GM21737 (cell line): Measurements from ENCODE around the gene ICA1.
"Not testable (repeated sequence)": the region's sequence is repeated elsewhere in the genome, so short reads cannot be mapped to it uniquely, and the experiment has no call there.

ENCODE experiments used
- ATAC-seq: cut with Tn5 transposase; IDR thresholded peaks from one replicate; pipeline ENCODE4 v1.9.1; 2021; ENCODE audit warnings: mild to moderate bottlenecking, moderate library complexity; ENCODE audit not compliant: unreplicated experiment

ICA1 gene

DNA sequence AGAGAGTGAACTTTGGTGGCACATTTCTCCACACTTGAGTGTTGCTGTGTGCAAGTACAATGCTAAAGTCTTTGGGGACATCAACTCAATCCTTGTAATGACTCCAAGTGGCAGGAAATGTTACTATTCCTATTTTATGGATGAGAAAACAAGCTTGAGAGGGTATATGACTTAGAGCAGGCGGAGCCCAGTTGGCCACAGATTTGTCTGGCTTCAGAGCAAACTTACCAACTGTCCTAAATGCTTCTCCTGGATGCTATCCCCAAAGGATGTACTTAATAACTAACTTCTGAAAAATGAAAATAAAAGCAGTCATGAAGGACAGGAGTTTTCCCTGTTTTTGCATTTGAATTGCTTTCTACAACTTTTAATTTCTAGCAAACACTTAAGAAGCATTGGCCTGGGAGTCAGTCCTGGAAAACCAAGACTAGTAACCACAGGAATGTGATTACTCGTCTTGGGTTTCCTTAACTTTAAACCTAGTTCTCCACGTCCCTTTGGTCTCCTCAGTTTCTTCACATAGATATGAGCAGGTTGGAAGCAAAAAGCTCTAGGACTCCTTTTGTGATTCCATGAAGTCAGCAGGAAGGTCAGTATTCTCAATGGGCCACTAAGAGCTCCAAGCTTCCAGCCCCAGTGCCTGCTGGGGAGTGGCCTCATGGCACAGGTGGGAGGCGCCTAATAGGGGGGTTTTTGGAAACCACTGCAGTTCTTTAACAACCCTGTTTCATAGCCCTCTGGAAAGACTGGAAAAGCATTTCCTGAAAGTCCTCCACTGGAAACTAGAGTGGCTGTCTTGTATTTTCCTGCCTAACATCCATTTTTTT is 152.6 kb downstream of the ICA1 start:
- ATAC-seq = no peak

DNA sequence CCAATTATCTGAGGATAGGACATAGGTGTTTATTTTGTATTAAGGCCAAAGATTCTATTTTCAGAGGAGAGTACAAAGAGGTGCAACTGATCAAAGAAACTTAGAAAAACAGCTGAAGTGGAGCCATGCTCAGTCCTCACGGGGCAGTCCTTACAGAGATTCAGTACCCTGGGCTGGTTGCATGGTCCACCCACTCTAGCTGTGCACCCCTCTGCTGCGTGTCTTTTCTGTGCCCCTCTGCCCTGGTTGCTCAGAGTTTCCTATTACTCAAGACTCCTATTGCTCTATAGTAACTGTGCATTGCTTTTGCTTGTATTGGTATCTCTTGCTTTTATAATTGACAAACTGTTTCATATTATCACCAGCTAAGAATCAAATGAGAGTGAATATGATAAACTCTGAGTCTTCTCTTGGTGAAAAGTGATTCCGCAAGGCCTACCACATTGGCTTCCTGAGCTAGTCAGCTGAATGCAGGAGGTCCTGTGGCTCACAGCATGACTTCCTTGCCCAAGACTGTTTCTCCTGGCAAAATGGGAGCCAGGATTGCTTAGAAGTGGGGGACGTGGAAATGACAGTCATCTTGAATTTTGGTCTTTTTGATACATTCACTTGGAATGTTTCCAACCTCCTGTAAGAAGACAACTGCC is 156.4 kb downstream of the ICA1 start:
- ATAC-seq = no peak

DNA sequence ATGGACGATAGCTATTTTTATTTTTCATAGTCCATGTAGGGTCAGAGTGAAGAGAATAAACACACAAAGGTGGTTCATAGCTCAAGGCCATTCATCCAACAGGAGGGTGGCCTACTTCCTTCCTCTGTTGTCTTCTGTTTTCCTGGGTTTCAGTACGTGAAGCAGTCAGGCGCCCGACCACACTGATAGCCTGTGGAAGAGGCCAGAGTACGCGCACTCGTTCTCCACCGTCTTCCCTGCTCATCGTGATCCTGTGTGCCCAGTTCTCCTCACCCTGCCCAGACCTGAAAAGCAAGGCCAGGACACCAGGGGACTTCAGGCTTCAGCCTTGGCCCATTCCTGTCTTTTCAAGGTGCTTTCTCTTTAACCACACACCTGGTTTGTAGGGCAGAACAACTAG is 158.7 kb downstream of the ICA1 start:
- ATAC-seq = no peak

DNA sequence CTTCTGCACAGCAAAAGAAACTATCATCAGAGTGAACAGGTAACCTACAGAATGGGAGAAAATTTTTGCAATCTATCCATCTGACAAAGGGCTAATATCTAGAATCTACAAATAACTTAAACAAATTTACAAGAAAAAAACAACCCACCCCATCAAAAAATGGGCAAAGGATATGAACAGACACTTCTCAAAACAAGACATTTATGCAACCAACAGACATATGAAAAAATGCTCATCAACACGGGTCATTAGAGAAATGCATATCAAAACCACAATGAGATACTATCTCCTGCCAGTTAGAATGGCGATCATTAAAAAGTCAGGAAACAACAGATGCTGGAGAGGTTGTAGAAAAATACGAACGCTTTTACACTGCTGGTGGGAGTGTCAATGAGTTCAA is 160.7 kb downstream of the ICA1 start:
- ATAC-seq = not testable (repeated sequence)

DNA sequence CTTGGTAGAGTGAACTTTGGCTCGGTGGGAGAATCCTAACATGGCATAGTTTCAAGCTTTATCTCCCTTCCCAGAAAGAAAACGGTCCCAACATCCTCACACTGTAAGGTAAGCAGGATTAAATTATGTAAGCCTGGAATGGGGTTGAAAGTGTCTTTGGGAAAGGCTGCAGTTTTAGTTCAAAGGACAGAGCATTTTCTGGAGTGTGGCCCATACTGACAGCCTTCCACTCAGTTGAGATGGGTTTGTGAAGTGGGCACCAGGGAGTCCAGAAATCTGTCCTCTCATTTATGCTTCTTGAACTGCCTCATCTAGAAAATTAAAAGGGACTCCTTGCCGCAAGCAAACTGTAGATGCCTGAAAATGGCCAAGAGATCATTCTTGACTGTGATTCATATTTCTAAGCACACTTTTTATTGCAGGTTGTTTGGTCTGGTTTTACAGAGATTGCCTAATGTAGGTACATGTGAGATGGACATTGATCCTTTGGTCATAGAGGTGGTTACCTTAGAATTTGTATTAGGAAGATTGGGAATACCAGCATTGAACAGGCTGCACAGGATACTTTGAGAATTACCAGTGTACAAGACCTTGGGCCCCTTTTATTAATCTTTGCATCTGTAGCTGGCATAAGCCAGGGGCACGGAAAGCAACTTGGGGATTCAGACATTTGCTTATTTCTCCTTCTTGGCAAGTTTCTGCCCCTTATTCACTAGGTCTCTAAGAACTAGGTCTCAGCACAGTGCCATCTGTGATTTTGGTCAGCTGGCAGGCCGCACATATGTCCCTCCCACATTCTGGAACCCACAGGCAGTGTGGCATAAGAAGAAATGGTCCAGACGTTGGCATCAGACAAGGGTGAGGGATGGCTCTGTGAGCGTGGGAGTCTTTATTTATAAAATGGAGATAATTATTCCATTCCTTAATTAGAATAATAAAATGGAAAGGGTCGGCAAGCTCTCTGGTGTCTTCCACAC is 167.5 kb downstream of the ICA1 start:
- no peak for ATAC-seq

DNA sequence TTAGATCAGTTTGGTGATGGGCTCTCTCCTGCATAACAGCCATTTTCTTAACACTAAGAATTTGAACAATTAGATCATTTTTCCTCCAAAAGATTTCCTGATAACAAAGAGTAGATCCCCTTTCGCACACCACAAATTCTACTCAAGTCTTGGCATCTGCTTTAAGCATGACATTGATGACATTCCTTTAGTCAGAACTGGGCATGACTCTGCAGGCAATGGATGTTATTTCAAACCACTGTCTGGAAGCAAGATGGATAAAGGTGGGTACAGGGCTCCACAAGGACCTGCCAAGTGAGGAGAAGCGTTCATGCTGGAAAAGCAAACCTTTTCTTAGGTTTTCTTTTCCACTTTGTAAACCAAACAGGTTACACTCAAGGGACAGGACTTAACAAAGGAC is 169.8 kb downstream of the ICA1 start:
- no peak for ATAC-seq

DNA sequence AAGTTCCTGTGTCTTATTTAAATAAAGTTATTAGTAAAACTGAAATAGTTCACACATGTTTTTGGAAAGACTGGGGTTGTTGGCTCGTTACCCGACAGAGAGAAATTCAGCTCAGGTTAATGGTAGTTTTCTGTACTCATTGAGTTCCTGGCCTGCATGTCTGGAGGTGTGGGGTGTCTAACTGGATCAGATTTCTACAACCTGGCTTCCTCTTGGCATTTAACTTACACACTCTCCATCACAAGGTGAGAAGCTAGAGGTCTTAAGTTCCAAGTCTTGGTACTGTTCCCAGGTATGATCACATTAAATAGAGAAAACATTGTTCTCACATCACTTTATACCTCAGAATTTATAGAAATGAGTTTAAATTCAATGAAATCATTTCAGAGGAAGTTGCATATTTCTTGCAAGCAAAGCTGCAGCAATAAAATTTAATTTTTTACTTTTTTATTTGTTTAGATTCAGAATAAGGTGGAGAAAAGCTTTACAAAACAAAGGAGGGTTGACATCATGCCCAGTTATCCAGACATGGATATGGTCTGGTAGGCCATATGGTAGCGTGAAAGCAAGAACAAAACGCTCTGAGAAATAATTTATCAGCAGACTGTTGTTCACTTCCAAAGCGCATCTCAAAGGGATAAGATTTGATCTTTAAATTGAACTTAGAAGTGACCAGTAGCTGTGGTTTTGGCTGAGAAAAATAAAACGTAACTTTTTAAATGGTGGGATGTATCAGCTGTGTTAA is 172.8 kb downstream of the ICA1 start:
- no peak for ATAC-seq

DNA sequence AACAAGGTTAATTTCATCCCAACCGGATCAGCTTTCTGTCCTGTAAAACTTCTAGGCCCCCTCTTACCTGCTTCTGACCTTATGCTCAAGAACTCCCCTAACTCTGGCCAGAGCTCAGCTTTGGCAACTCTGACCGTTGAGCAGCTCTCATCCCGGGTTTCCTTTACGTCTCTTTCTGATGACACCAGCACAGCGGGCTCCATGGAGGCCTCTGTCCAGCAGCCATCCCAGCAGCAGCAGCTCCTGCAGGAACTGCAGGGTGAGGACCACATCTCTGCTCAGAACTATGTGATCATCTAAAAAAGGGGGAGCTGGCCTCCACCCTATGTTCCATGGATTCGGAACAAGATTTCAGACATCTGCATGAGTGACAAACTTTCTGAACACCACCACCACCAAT is 175.7 kb downstream of the ICA1 start:
- no peak for ATAC-seq

DNA sequence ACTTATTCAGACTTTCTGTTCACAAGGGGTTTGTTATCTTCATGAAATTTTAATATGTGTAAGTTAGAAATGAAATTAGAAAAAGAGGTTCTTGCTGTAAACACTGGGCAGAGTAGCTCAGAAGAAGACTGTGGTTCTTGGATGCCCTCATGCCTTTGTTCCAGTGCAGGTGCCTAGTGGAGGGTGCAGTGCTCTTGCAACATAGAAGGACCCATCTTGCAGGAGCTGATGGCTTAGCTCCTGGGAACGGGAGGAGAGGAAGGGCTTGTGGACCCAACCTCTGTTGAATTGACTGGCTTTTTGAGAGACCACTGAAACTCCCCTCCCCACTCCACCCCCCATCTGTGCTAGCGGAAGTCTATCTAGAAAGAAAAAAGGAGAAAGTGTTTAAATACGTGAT is 176.5 kb downstream of the ICA1 start:
- ATAC-seq = no peak

DNA sequence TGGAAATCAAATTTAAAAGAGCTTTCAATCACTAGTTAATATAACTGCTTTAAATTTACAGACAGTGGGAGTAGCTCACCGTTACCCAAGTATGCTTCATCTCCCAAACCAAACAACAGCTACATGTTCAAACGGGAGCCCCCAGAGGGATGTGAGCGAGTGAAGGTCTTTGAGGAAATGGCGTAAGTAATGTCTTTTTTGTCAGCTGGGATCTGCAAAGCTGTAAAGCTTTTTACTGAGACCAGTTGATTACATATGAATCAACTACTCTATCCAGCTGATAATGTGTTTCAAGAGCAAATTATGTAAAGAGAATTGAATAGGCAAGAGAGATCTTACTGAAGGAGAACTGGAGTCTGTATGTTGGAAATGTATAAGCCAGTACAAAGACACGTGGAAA is 177.1 kb downstream of the ICA1 start:
- ATAC-seq = no peak

DNA sequence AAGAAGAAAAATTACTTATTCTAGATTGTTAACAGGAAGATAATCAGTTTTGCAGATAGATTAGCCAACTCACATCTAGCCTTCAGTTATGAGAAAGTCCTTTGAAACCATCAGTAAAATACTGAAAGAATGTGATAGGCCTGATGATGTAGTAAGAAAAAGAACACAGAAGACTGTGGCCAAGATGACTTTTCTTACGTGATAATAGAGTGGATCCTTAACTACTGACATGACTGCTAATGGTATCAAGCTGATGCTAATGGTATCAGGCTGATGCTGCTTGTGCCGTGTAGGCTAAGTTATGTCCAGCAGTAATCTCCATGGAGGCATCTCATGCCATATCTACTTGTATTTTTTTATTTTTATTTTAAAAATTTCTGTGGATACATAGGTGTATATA is 179.2 kb downstream of the ICA1 start:
- no peak for ATAC-seq

DNA sequence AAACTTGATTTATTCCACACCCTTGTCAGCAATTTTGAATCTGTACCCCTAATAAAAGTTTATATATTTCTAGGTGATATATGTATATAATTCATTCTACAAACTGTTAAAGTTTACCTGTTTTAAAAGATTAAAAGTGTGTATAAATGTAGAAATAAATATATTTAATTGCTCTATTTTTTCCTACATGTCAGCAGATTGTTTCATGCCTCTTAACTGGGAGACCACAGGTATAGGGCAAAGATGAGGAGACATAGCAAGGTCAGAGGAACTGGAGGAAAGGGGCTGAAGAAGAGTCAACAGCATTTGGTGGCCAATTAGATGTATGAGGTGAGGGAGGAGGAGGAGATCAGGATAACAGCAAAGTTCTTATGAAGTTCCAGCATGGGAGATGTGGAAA is 183.5 kb downstream of the ICA1 start:
- no peak for ATAC-seq

DNA sequence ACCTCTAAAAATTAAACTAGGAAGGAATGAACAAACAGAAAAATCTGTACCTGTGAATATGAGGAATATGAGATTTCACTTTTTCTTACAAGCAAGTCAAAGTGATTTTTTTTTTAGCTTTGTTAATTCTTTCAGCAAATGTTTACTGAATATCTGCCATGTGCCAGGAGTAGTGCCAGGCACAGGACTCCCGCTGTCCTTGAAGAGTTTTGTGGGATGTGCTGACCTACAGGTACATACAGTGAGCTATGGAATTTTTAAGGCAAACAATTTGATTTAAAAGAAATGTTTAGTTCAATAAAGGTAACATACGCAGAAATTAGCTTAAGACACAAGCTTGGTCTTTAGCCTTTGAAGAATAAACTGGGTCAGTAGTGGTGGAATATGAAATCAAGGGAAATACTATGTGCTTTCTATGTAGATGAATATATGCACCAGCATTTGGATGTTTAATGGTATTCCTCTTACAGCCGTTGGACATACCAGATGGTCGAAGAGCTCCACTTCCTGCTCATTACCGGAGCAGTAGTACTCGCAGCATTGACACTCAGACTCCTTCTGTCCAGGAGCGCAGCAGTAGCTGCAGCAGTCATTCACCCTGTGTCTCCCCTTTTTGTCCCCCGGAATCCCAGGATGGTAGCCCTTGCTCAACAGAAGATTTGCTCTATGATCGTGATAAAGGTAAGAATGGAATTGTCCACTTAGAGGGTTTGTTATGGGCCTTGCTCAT is 191.4 kb downstream of the ICA1 start:
- no peak for ATAC-seq

DNA sequence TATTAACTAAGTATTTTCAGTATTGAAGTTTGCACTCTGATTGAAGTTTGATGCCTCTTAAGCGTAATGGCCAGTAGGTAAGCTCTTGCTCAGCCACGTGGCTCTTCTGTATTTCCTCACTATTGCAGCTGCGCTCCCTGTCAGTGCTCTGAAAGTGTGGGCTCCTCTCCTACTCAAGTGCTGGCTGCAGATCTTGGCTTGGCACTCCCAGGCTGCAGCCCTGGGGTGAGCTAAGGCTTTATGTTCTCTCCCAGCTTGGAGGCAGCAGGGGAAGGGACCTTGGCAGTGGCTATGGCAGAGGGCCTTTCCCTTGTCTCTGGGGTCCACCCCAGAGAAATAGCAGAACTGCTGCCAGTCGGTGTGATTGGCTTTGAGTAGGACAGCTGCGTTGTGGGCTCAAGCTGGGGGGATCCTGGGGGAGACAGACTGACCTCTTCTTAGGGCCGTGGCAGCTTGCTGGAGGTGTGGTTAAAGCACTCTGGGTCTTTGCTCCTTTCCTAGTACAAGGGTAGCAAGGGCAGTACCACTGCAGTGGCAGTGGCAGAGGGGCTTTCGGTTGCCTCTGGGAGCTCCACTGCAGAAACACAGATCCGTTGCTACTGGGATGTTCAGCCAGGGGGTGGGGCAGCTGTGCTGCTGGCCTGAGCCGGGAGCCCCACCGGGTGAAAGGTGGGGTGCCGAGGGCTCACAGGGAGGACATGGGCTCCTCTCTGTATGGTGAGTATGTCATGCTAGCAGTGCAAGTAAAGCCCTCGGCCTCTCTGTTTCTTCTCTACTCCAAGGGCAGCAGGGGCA is 192.9 kb downstream of the ICA1 start:
- no peak for ATAC-seq

DNA sequence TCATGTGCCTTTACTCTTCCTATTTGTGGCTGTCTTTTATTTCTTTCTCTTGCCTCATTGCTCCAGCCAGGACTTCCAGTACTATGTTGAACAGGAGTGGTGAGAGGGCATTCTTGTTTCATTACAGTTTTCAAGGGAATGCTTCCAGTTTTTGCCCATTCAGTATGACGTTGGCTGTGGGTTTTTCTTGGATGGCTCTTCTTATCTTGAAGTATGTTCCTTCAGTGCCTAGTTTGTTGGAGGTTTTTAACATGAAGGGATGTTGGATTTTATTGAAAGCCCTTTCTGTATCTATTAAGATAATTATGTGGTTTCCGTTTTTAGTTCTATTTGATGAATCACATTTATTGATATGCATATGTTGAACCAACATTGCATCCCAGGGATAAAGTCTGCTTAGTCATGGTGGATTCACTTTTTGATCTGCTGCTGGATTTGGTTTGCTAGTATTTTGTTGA is 196.6 kb downstream of the ICA1 start:
- no peak for ATAC-seq

DNA sequence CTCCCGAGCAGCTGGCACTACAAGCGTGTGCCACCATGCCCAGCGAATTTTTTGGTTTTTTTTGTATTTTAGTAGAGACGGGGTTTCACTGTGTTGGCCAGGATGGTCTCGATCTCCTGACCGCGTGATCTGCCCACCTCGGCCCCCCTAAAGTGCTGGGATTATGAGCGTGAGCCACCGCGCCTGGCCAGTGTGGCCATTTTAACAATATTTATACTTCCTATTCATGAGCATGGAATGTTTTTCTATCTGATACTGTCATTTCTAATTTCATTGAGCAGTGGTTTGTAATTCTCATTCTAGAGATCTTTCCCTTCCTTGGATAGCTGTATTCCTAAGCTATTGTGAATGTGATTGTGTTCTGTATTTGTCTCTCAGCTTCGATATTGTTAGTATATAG is 197.1 kb downstream of the ICA1 start:
- ATAC-seq = no peak

DNA sequence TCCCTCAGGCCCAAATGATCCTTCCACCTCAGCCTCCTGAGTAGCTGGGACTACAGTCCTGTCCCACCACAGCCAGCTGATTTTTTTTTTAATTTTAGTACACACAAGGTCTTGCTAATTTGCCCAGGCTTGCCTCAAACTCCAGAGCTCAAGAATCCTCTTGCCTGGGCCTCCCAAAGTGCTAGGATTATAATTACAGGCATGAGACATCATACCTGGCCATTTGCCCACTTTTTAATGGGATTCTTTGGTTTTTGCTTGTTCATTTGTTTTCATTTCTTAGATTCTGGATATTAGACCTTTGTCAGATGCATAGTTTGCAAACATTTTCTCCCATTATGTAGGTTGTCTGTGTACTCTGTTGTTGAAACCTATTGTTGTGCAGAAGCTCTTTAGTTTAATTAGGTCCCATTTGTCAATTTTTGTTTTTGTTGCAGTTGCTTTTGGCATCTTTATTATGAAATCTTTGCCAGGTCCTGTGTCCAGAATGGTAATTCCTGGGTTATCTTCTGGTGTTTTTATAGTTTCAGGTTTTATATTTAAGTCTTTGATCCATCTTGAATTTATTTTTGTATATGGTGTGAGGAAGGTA is 198.2 kb downstream of the ICA1 start:
- ATAC-seq = no peak

DNA sequence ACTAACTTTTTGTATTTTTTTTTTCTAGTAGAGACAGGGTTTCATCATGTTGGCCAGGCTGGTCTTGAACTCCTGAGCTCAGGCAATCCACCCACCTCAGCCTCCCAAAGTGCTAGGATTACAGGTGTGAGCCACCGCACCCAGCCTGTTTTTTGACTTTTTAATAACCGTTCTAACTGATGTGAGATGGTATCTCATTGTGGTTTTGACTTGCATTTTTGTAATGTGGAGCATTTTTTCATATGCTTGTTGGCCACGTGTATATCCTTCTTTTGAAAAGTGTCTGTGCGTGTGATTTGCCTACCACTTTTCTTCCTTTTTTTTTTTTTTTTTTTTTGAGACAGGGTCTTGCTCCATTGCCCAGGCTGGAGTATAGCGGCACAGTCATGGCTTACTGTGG is 198.7 kb downstream of the ICA1 start:
- not testable (repeated sequence) for ATAC-seq
